HTR-8/SVneo (cell line): ENCODE results near the gene ZBTB21.

Experiments used
- DNase-seq: peaks from one replicate; pipeline ENCODE4 v3.0.0; 2011; ENCODE audit warnings: low spot score, mixed read lengths; ENCODE audit not compliant: insufficient read length
- FAIRE-seq: peaks from 2 replicates; lab custom pipeline; 2011; peaks lifted over from hg19 to GRCh38; lab: Jason Lieb, UNC

The ZBTB21 gene

GRCh38 chr21:42040411-42041180 is 30.4 kb upstream of the ZBTB21 start:
- DNase-seq (peak; percentile 97), FAIRE-seq (peak; percentile 95)

- DNase-seq (peak; percentile 53), FAIRE-seq (no peak)
Observed at GRCh38 chr21:42039911-42040351, 29.8 kb upstream of the ZBTB21 start.

GRCh38 chr21:42039470-42039901 is 29.3 kb upstream of the ZBTB21 start:
- no peak for DNase-seq
- no peak for FAIRE-seq

- DNase-seq, result no peak
- no peak for FAIRE-seq
Observed at GRCh38 chr21:42038826-42039425, 28.8 kb upstream of the ZBTB21 start.

GRCh38 chr21:42038393-42038792 is 28.2 kb upstream of the ZBTB21 start:
- DNase-seq, result no peak
- FAIRE-seq, result no peak

GRCh38 chr21:42037943-42038342 is 27.8 kb upstream of the ZBTB21 start:
- peak; percentile 13 for FAIRE-seq
- no peak for DNase-seq

GRCh38 chr21:42037516-42037915 is 27.4 kb upstream of the ZBTB21 start:
- no peak for DNase-seq
- no peak for FAIRE-seq

- FAIRE-seq (no peak), DNase-seq (no peak)
Observed at GRCh38 chr21:42036313-42036712, 26.2 kb upstream of the ZBTB21 start.

- DNase-seq, result no peak
- no peak for FAIRE-seq
Observed at GRCh38 chr21:42032968-42033367, 22.8 kb upstream of the ZBTB21 start.

- DNase-seq, result no peak
- no peak for FAIRE-seq
Observed at GRCh38 chr21:42032266-42032665, 22.1 kb upstream of the ZBTB21 start.

GRCh38 chr21:42031816-42032215 is 21.7 kb upstream of the ZBTB21 start:
- FAIRE-seq, result no peak
- no peak for DNase-seq

- DNase-seq (no peak), FAIRE-seq (no peak)
Observed at GRCh38 chr21:42031241-42031640, 21.1 kb upstream of the ZBTB21 start.

GRCh38 chr21:42030311-42030710 is 20.2 kb upstream of the ZBTB21 start:
- no peak for FAIRE-seq
- no peak for DNase-seq

- no peak for FAIRE-seq
Observed at GRCh38 chr21:42028766-42029425, 18.7 kb upstream of the ZBTB21 start.

GRCh38 chr21:42027822-42028765 is 17.9 kb upstream of the ZBTB21 start:
- DNase-seq (no peak), FAIRE-seq (no peak)

More at GRCh38 chr21:42028766-42029425, 18.7 kb upstream of the ZBTB21 start:
- no peak for DNase-seq

- FAIRE-seq (peak; percentile 100), DNase-seq (no peak)
Observed at GRCh38 chr21:42027085-42027821, 17.1 kb upstream of the ZBTB21 start.

GRCh38 chr21:42026082-42026435 is 15.9 kb upstream of the ZBTB21 start:
- FAIRE-seq (no peak), DNase-seq (no peak)

GRCh38 chr21:42025376-42026081 is 15.4 kb upstream of the ZBTB21 start:
- FAIRE-seq (no peak), DNase-seq (no peak)

- FAIRE-seq (no peak), DNase-seq (no peak)
Observed at GRCh38 chr21:42022906-42023305, 12.7 kb upstream of the ZBTB21 start.
